ENCODE measurements around the gene SNU13. TPM values are rescaled to one million over a fixed set of nuclear protein-coding genes. Genes with fewer than 3 reads are reported as not detected.
"Not testable (repeated sequence)": the region's sequence is repeated elsewhere in the genome, so short reads cannot be mapped to it uniquely, and the experiment has no call there.

Gene SNU13
- total RNA-seq, 1 donor, result 56.1 TPM

- DNase-seq (ENCODE audit: insufficient read length, low spot score, missing footprints), result peak; percentile 23
- Histone ChIP-seq H3K4me2 (ENCODE audit: insufficient read depth, low read length) (no peak overlapping the region), H3K36me3 (ENCODE audit: insufficient read depth, low read length) (peaks cover 29% of the 10 kb centered on the region), H3K4me1 (ENCODE audit: insufficient read depth, low read length) (peaks cover 15% of the 10 kb centered on the region), H2AFZ (ENCODE audit: low read length) (no peak overlapping the region), H4K20me1 (ENCODE audit: insufficient read depth, low read length) (peaks cover 5% of the 10 kb centered on the region), H3K27ac (ENCODE audit: low read depth, low read length) (no peak overlapping the region), H3K9me3 (ENCODE audit: low read depth, low read length) (no peaks in the 10 kb centered on the region), H3K4me3 (ENCODE audit: insufficient read depth, low read length) (no peak overlapping the region), H3K79me2 (ENCODE audit: insufficient read depth, low read length) (peaks cover 34% of the 10 kb centered on the region), H3K27me3 (ENCODE audit: insufficient read depth, low read length) (no peaks in the 10 kb centered on the region)
- TF ChIP-seq CTCF (IDR thresholded peaks at IDR 0.05; ENCODE audit: extremely low read depth, low read depth, low read length), result peak; percentile 51
Measured at GRCh38 chr22:41672780-41673509, 15.7 kb downstream of the SNU13 start.

DNA sequence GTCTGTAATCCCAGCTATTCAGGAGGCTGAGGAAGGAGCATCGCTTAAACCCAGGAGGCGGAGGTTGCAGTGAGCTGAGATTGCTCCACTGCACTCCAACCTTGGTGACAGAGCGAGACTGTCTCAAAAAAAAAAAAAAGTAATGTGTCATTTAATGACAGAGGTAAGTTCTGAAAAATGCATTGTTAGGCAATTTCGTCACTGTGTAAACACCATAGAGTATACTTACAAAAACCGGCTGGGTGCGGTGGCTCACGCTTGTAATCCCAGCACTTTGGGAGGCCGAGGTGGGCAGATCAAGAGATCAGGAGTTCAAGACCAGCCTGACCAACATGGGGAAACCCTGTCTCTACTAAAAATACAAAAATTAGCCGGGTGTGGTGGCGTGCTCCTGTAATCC is 16.6 kb downstream of the SNU13 start:
- H3K27me3 ChIP-seq (ENCODE audit: insufficient read depth, low read length); DNase-seq (ENCODE audit: insufficient read length, low spot score, missing footprints); H4K20me1 ChIP-seq (ENCODE audit: insufficient read depth, low read length); H3K4me3 ChIP-seq (ENCODE audit: insufficient read depth, low read length); H3K27ac ChIP-seq (ENCODE audit: low read depth, low read length); H3K4me2 ChIP-seq (ENCODE audit: insufficient read depth, low read length); H3K9me3 ChIP-seq (ENCODE audit: low read depth, low read length); H2AFZ ChIP-seq (ENCODE audit: low read length): not testable (repeated sequence)
- H3K79me2 ChIP-seq (ENCODE audit: insufficient read depth, low read length), result peaks cover 28% of the 10 kb centered on the region
- peaks cover 23% of the 10 kb centered on the region for H3K4me1 ChIP-seq (ENCODE audit: insufficient read depth, low read length)
- peaks cover 25% of the 10 kb centered on the region for H3K36me3 ChIP-seq (ENCODE audit: insufficient read depth, low read length)

- Histone ChIP-seq H3K4me1 (ENCODE audit: insufficient read depth, low read length) (peaks cover 26% of the 10 kb centered on the region), H3K4me2 (ENCODE audit: insufficient read depth, low read length) (peak overlapping the region; percentile 44)
- peak; percentile 67 for DNase-seq (ENCODE audit: insufficient read length, low spot score, missing footprints)
Measured at GRCh38 chr22:41668971-41669911, 19.4 kb downstream of the SNU13 start.

DNA sequence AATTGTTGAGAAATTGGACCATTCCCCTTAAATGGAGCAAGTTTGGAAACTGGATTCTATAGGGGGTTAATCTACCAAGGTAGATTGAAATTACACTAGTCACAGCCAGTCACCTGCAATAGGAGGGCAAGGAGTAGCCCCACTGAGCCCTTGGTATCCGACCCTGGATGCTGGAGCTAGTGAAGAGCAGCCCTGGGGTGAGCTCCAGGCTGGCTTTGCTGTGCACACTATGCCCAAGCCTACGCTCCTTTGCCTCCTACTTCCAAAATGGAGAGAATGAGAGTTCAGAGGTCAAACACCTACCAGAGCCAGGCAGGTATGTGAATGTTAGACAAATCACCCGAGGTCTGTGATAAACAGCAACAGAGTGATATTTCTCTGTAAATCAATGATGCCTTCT is 23.7 kb downstream of the SNU13 start:
- Histone ChIP-seq H3K4me1 (ENCODE audit: insufficient read depth, low read length) (peaks cover 19% of the 10 kb centered on the region), H3K79me2 (ENCODE audit: insufficient read depth, low read length) (no peaks in the 10 kb centered on the region), H2AFZ (ENCODE audit: low read length) (no peak overlapping the region), H4K20me1 (ENCODE audit: insufficient read depth, low read length) (no peaks in the 10 kb centered on the region), H3K4me3 (ENCODE audit: insufficient read depth, low read length) (no peak overlapping the region), H3K36me3 (ENCODE audit: insufficient read depth, low read length) (peaks cover 54% of the 10 kb centered on the region), H3K27me3 (ENCODE audit: insufficient read depth, low read length) (no peaks in the 10 kb centered on the region), H3K9me3 (ENCODE audit: low read depth, low read length) (no peaks in the 10 kb centered on the region), H3K4me2 (ENCODE audit: insufficient read depth, low read length) (no peak overlapping the region), H3K27ac (ENCODE audit: low read depth, low read length) (no peak overlapping the region)
- no peak for DNase-seq (ENCODE audit: insufficient read length, low spot score, missing footprints)
- no peak for TF ChIP-seq CTCF (IDR thresholded peaks at IDR 0.05; ENCODE audit: extremely low read depth, low read depth, low read length)

More at GRCh38 chr22:41668971-41669911, 19.4 kb downstream of the SNU13 start:
- H3K79me2 ChIP-seq (ENCODE audit: insufficient read depth, low read length), result peaks cover 10% of the 10 kb centered on the region
- peak overlapping the region; percentile 83 for H3K27ac ChIP-seq (ENCODE audit: low read depth, low read length)
- H3K4me3 ChIP-seq (ENCODE audit: insufficient read depth, low read length), result no peak overlapping the region
- no peaks in the 10 kb centered on the region for H3K9me3 ChIP-seq (ENCODE audit: low read depth, low read length)
- TF ChIP-seq CTCF (IDR thresholded peaks at IDR 0.05; ENCODE audit: extremely low read depth, low read depth, low read length), result no peak
- H2AFZ ChIP-seq (ENCODE audit: low read length), result peak overlapping the region; percentile 50
- peaks cover 26% of the 10 kb centered on the region for H3K36me3 ChIP-seq (ENCODE audit: insufficient read depth, low read length)
- no peaks in the 10 kb centered on the region for H4K20me1 ChIP-seq (ENCODE audit: insufficient read depth, low read length)
- H3K27me3 ChIP-seq (ENCODE audit: insufficient read depth, low read length), result no peaks in the 10 kb centered on the region
